ENCODE results near the gene ECM1. TPM values are rescaled to one million over a fixed set of nuclear protein-coding genes. Genes with fewer than 3 reads are reported as not detected.

Gene ECM1
- total RNA-seq, 1 donor from 2014 or later, result 15.3 TPM

DNA sequence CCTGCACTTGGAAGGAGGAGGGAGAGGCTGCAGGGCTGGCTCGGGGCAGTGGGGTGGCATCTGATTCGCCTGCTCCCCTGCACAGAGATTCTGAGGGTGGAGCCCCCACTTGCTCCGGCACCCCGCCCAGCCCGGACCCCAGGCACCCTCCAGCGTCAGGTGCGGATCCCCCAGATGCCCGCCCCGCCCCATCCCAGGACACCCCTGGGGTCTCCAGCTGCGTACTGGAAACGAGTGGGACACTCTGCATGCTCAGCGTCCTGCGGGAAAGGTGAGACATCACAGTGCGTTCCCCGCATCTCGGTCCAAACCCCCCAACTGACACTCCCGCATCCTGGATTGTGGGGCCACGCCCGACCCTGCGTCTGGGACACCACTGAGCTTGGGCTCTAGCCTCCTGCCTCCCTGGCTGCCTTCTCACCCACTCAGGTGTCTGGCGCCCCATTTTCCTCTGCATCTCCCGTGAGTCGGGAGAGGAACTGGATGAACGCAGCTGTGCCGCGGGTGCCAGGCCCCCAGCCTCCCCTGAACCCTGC is 49.2 kb downstream of the ECM1 start:
- DNase-seq (ENCODE audit: low spot score) (no peak), ATAC-seq (no peak)

DNA sequence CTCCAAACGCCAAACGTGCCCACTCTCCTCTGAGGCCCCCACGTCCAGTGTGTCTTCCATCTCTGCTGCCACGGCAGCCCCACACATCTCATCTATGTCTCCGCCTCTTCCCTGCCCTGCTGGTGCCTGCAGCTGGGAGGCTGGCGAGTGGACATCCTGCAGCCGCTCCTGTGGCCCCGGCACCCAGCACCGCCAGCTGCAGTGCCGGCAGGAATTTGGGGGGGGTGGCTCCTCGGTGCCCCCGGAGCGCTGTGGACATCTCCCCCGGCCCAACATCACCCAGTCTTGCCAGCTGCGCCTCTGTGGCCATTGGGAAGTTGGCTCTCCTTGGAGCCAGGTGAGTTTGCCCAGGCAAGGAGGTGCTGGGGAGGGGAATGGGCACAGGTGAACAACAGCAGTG is 49.9 kb downstream of the ECM1 start:
- DNase-seq (ENCODE audit: low spot score) (no peak), ATAC-seq (no peak)

DNA sequence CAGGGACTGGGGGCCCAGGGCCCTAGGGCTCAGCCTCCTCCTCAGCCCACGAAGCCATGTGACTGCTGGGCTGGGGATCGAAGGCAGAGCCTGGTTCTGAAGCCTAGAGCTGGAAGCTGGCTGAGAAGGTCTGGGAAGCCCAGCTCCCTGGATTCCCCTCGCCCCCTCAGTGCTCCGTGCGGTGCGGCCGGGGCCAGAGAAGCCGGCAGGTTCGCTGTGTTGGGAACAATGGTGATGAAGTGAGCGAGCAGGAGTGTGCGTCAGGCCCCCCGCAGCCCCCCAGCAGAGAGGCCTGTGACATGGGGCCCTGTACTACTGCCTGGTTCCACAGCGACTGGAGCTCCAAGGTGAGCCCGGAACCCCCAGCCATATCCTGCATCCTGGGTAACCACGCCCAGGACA is 50.4 kb downstream of the ECM1 start:
- ATAC-seq, result no peak
- DNase-seq (ENCODE audit: low spot score), result no peak

- peak; percentile 66 for DNase-seq (ENCODE audit: low spot score)
- no peak for ATAC-seq
These were observed 51.1 kb downstream of the ECM1 start for GRCh38 chr1:150558761-150559655.

GRCh38 chr1:150559656-150560010 is 51.7 kb downstream of the ECM1 start:
- ATAC-seq (no peak), DNase-seq (ENCODE audit: low spot score) (no peak)

- ATAC-seq, result peak; percentile 50
- peak; percentile 84 for DNase-seq (ENCODE audit: low spot score)
These were observed 52.1 kb downstream of the ECM1 start for GRCh38 chr1:150560011-150560438.

DNA sequence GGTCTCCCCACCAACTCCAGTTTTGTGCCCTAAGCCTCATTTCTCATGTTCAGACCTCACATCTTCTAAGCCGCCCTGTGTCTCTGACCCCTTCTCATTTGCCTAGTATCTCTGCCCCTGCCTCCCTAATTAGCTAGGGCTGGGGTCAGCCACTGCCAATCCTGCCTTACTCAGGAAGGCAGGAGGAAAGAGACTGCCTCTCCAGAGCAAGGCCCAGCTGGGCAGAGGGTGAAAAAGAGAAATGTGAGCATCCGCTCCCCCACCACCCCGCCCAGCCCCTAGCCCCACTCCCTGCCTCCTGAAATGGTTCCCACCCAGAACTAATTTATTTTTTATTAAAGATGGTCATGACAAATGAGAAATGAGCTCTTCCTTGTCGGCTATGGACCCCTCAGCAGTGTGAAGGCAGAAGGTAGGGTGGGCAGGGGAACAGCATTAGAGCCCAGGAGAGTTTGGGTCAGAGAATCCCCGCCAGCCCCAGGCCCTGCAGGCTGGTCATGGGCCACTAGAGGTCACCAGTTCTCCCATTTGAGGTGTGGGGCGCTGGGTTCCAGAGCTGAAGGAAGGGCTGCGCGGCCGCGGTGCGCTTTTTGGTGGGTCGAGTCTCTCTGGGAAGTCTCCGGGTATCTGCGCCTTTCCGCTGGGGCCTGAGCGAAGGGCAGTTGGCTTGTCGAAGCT is 52.8 kb downstream of the ECM1 start:
- peak; percentile 87 for DNase-seq (ENCODE audit: low spot score)
- peak; percentile 68 for ATAC-seq

- peak; percentile 81 for ATAC-seq
These were observed 53.5 kb downstream of the ECM1 start for GRCh38 chr1:150561254-150561973.

DNA sequence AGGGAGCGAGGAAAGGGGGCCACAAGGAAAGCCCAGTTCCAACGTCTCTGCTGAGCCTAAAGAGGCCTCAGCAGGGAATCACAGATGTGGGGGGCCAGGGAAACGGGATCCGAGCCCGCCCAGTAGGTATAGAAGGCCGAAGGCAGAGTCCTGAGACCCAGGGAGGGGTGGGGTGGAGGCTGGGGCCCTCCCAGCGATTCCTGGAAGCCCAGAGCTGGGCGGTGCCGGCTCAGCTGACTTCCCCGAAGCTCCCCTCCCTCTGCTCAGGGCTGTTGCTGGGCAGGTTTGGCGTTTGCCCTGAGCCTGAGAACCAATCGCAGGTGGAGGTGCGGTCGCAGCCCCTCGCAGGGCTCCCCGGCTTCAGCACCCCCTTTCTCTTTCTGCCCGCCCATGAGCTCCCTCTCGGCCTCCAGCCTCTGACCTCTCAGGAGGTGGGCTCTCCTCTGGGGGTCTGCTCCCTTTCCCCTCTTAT is 54.1 kb downstream of the ECM1 start:
- ATAC-seq (peak; percentile 75), DNase-seq (ENCODE audit: low spot score) (peak; percentile 95)

More at GRCh38 chr1:150561254-150561973, 53.5 kb downstream of the ECM1 start:
- peak; percentile 96 for DNase-seq (ENCODE audit: low spot score)

- no peak for DNase-seq (ENCODE audit: low spot score)
- no peak for ATAC-seq
These were observed 54.8 kb downstream of the ECM1 start for GRCh38 chr1:150562446-150563339.

Other genes starting within 250 kb of the ECM1 start
- 88.5 TPM for gene APH1A, start 239.1 kb upstream of the ECM1 start, total RNA-seq
- gene C1orf54, start 235.3 kb upstream of the ECM1 start, total RNA-seq, result 3.0 TPM
- gene CIART, start 225.6 kb upstream of the ECM1 start, total RNA-seq, result 5.3 TPM
- gene MRPS21, start 214.2 kb upstream of the ECM1 start, total RNA-seq, result 27.0 TPM
- 21.3 TPM for gene PRPF3, start 186.6 kb upstream of the ECM1 start, total RNA-seq
- gene RPRD2, start 144.0 kb upstream of the ECM1 start, total RNA-seq, result 12.8 TPM
- 22.7 TPM for gene TARS2, start 20.7 kb upstream of the ECM1 start, total RNA-seq
- gene FALEC, start 7.6 kb downstream of the ECM1 start, total RNA-seq, result 0.35 TPM
- gene ADAMTSL4, start 41.3 kb downstream of the ECM1 start, total RNA-seq, result 38.5 TPM
- 103 TPM for gene MCL1, start 71.5 kb downstream of the ECM1 start, total RNA-seq
- 63.4 TPM for gene ENSA, start 121.5 kb downstream of the ECM1 start, total RNA-seq
- 10.2 TPM for gene GOLPH3L, start 189.0 kb downstream of the ECM1 start, total RNA-seq
- 0.13 TPM for gene HORMAD1, start 212.8 kb downstream of the ECM1 start, total RNA-seq